B cell (primary cell): ENCODE data around the gene GUCY1A1.

Experiments
- CTCF ChIP-seq: fragments of 200-600 bp; IDR thresholded peaks from one replicate; pipeline ENCODE4 v1.8.0; 2022; ENCODE audit warnings: antibody characterized with exemption, mild to moderate bottlenecking
- EZH2 ChIP-seq: IDR thresholded peaks from 2 replicates; pipeline ENCODE4 v1.6.1; 2012; ENCODE audit warnings: borderline replicate concordance, low read depth, mild to moderate bottlenecking, moderate library complexity, low read length; ENCODE audit not compliant: insufficient read depth, poor library complexity, severe bottlenecking

- TF ChIP-seq CTCF = no peak
- no peak for TF ChIP-seq EZH2
Observed at GRCh38 chr4:155653052-155653451, 13.6 kb upstream of the GUCY1A1 start.
